Neutrophil (primary cell): ENCODE measurements around the gene CEP164.

Experiments used
- H3K27ac ChIP-seq: fragments of 200-600 bp; sonication (generic); 2 replicates; pipeline ENCODE4 v1.5.1; 2016; ENCODE audit warnings: mild to moderate bottlenecking, moderate library complexity
- H3K27me3 ChIP-seq: fragments of 200-600 bp; sonication (generic); 2 replicates; pipeline ENCODE4 v1.6.0; 2016; ENCODE audit warnings: mild to moderate bottlenecking
- H3K36me3 ChIP-seq: fragments of 200-600 bp; sonication (generic); 2 replicates; pipeline ENCODE4 v1.5.1; 2017
- H3K4me1 ChIP-seq, 2 experiments: fragments of 200-600 bp in 1 of 2; sonication (generic) in 1 of 2; 1 replicate in 1 of 2; 2 replicates in 1 of 2; pipeline versions ENCODE4 v1.5.1 to v1.6.1; 2013 to 2016; ENCODE audit warnings: low read depth in 1 of 2, low read length in 1 of 2, mild to moderate bottlenecking in 1 of 2, moderate library complexity in 1 of 2; ENCODE audit not compliant: control insufficient read depth in 1 of 2, insufficient read depth in 1 of 2
- H3K4me3 ChIP-seq, 2 experiments: fragments of 200-600 bp in 1 of 2; sonication (generic) in 1 of 2; 1 replicate in 1 of 2; 2 replicates in 1 of 2; pipeline ENCODE4 v1.5.1; 2013 to 2016; ENCODE audit warnings: low read depth in 1 of 2, low read length in 1 of 2, mild to moderate bottlenecking in 1 of 2, moderate library complexity in 1 of 2
- H3K9me3 ChIP-seq: fragments of 200-600 bp; sonication (generic); 2 replicates; pipeline ENCODE4 v1.5.1; 2016
- TF ChIP-seq, protein P1 (sequence below): fragments of 200-600 bp; sonication (generic); IDR thresholded peaks from 2 replicates; pipeline ENCODE4 v1.5.1; 2016; ENCODE audit warnings: antibody characterized with exemption

Gene CEP164

DNA sequence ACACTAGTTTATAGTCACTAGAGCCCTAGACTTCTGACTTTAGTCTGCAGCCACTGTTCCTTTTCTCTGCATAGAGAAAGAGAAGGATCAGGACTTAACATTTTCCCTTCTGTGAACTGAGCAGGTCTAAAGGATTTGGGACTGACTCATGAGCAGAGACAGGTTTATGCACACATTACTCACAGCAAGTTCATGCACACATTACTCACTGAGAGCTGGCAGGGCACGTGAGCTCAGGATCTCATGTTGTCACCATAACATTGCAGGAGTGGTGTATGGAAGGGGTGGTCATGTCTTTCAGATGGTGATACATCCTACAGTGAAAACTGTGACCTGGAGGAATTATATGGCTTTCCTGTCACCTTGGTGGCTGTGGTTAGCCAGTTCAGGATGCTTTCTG lies 56.4 kb downstream of the CEP164 start:
- TF ChIP-seq, protein P1, sequence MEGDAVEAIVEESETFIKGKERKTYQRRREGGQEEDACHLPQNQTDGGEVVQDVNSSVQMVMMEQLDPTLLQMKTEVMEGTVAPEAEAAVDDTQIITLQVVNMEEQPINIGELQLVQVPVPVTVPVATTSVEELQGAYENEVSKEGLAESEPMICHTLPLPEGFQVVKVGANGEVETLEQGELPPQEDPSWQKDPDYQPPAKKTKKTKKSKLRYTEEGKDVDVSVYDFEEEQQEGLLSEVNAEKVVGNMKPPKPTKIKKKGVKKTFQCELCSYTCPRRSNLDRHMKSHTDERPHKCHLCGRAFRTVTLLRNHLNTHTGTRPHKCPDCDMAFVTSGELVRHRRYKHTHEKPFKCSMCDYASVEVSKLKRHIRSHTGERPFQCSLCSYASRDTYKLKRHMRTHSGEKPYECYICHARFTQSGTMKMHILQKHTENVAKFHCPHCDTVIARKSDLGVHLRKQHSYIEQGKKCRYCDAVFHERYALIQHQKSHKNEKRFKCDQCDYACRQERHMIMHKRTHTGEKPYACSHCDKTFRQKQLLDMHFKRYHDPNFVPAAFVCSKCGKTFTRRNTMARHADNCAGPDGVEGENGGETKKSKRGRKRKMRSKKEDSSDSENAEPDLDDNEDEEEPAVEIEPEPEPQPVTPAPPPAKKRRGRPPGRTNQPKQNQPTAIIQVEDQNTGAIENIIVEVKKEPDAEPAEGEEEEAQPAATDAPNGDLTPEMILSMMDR, result no peak
- Histone ChIP-seq H3K27me3 (no peaks in the 10 kb centered on the region), H3K4me3 (no peak overlapping the region), H3K4me1 (no peaks in the 10 kb centered on the region), H3K36me3 (peaks cover 25% of the 10 kb centered on the region), H3K9me3 (no peaks in the 10 kb centered on the region), H3K27ac (no peak overlapping the region)

GRCh38 chr11:117385471-117385870 lies 57.8 kb downstream of the CEP164 start:
- TF ChIP-seq, protein P1, result no peak
- no peaks in the 10 kb centered on the region for H3K4me1 ChIP-seq
- no peaks in the 10 kb centered on the region for H3K9me3 ChIP-seq
- H3K27me3 ChIP-seq, result no peaks in the 10 kb centered on the region
- peaks cover 22% of the 10 kb centered on the region for H3K36me3 ChIP-seq
- no peak overlapping the region for H3K27ac ChIP-seq
- no peak overlapping the region for H3K4me3 ChIP-seq

DNA sequence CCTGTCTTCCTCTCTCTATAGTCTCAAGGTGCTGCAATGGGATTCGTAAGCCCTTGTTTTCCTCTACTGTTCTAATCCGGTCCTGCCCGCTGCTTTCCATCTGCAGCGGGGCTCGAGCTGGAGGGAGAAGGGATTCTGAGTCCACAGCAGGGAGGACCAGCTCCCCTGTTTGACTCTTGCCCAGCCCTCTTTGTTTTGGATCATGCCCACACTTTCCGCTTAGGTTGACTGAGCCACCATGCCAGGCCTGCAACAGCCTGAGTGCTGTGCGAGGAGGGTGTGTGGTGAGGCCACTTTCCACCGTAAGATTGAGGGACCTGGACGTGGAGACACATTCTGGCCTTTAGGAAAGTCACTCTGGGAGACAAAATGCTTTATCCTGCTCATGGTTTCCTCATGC lies 58.3 kb downstream of the CEP164 start:
- Histone ChIP-seq H3K4me3 (no peak overlapping the region), H3K4me1 (no peaks in the 10 kb centered on the region), H3K9me3 (no peaks in the 10 kb centered on the region), H3K36me3 (peaks cover 18% of the 10 kb centered on the region), H3K27ac (no peak overlapping the region), H3K27me3 (no peaks in the 10 kb centered on the region)
- TF ChIP-seq, protein P1, result no peak

- Histone ChIP-seq H3K4me3 (no peak overlapping the region), H3K36me3 (peaks cover 31% of the 10 kb centered on the region), H3K27me3 (no peaks in the 10 kb centered on the region), H3K27ac (no peak overlapping the region), H3K9me3 (no peaks in the 10 kb centered on the region), H3K4me1 (no peaks in the 10 kb centered on the region)
- TF ChIP-seq, protein P1, result no peak
Measured at GRCh38 chr11:117387992-117388755, 60.5 kb downstream of the CEP164 start.

DNA sequence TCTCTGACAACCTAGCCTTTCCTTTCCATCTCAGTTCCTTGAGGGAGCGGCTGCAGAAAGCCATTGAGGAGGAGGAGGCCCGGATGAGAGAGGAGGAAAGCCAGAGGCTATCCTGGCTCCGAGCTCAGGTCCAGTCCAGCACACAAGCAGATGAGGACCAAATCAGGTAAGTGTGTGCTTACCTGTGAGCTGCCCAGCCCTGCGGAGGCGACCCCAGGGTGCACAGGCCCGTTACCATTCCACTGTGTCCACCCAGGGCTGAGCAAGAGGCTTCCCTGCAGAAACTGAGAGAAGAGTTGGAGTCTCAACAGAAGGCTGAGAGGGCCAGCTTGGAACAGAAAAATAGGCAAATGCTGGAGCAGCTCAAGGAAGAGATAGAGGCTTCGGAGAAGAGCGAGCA lies 63.1 kb downstream of the CEP164 start:
- Histone ChIP-seq H3K27ac (no peak overlapping the region), H3K4me1 (no peaks in the 10 kb centered on the region), H3K27me3 (no peaks in the 10 kb centered on the region), H3K9me3 (no peaks in the 10 kb centered on the region), H3K4me3 (no peak overlapping the region), H3K36me3 (peaks cover 53% of the 10 kb centered on the region)
- TF ChIP-seq, protein P1, result no peak
